ENCODE results near the gene OR11H6.
"Not testable (repeated sequence)": the region's sequence is repeated elsewhere in the genome, so short reads cannot be mapped to it uniquely, and the experiment has no call there.

OR11H6 gene

DNA sequence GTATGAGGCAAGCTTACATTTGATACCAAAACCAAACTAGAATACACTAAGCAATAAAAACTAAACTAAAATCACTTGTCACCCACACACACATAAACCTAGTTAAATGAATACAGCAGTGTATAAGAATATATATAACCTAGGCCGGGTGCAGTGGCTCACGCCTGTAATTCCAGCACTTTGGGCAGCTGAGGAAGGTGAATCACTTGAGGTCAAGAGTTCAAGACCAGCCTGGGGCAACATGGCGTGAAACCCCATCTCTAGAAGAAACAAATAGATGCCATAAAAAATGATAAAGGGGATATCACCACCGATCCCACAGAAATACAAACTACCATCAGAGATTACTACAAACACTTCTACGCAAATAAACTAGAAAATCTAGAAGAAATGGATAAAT lies 40.9 kb downstream of the OR11H6 start:
- not testable (repeated sequence) for DNase-seq

DNA sequence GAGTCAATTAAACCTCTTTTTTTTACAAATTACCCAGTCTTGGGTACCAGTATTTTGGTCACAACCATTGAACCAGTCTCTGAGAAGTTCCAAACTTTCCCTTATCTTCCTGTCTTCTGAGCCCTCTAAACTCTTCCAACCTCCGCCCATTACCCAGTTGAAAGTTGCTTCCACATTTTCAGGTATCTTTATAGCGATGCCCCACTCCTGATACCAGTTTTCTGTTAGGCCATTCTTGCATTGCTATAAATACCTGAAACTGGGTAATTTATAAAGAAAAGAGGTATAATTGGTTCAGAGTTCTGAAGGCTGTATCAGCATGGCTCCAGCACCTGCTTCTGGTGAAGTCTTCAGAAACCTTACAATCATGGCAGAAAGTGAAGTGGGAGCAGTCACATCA lies 50.6 kb downstream of the OR11H6 start:
- no peak for DNase-seq

Measured in CD4-positive, alpha-beta T cell treated with Interleukin-17A for 1 hour (primary cell).